ENCODE data around the gene PCSK1N. TPM values are rescaled to one million over a fixed set of nuclear protein-coding genes. Genes with fewer than 3 reads are reported as not detected.

Gene PCSK1N
- total and polyA plus RNA-seq, 9 of the 15 experiments (the other 6 are each of a cell fraction or from before 2014, with no cell fraction given), result 0.07 to 0.55 (median 0.54) TPM; not detected in 6

GRCh38 chrX:48826135-48826875 is 9.1 kb downstream of the PCSK1N start, which contains the start of gene ERAS:
TSS of gene ERAS (plus strand) at chrX:48826513. CDS start at chrX:48829124, 2,611 bp downstream.
- intact Hi-C loops (cut with micrococcal nuclease), result no loop called here
- no peak for FAIRE-seq
- no peak for DNase-seq (ENCODE audit: extremely low read depth in 1 of 4, low spot score in 3 of 4)
- peak; percentile 2; the same call in 1 of the 2 replicates for TF ChIP-seq POLR2G (IDR thresholded peaks at IDR 0.05; ENCODE audit: low read depth, low read length)
- TF ChIP-seq, protein P1, sequence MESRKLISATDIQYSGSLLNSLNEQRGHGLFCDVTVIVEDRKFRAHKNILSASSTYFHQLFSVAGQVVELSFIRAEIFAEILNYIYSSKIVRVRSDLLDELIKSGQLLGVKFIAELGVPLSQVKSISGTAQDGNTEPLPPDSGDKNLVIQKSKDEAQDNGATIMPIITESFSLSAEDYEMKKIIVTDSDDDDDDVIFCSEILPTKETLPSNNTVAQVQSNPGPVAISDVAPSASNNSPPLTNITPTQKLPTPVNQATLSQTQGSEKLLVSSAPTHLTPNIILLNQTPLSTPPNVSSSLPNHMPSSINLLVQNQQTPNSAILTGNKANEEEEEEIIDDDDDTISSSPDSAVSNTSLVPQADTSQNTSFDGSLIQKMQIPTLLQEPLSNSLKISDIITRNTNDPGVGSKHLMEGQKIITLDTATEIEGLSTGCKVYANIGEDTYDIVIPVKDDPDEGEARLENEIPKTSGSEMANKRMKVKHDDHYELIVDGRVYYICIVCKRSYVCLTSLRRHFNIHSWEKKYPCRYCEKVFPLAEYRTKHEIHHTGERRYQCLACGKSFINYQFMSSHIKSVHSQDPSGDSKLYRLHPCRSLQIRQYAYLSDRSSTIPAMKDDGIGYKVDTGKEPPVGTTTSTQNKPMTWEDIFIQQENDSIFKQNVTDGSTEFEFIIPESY (CRISPR knock-in tag; IDR thresholded peaks at IDR 0.05), result peak; percentile 71
- TF ChIP-seq ILF3 (IDR thresholded peaks at IDR 0.05; ENCODE audit: borderline replicate concordance), result no peak
- Histone ChIP-seq H3K27me3 (ENCODE audit: control insufficient read depth in 2 of 2, insufficient read depth in 2 of 2, low read length in 2 of 2) (no peaks in the 10 kb centered on the region), H3K9me1 (ENCODE audit: control insufficient read depth, insufficient read depth, low read length) (no peaks in the 10 kb centered on the region), H3K9ac (ENCODE audit: insufficient read depth in 1 of 2, low read depth in 2 of 2, low read length in 2 of 2) (no peak within 1 kb of the TSS), H3K4me2 (ENCODE audit: insufficient read depth, low read length) (no peak within 1 kb of the TSS), H2AFZ (ENCODE audit: low read depth, low read length) (no peak within 1 kb of the TSS), H3K36me3 (ENCODE audit: control insufficient read depth, insufficient read depth, low read length) (peaks cover 29% of the 10 kb centered on the region; the same call in 2 of the 3 replicates), H3K9me3 (replicated peaks; ENCODE audit: control insufficient read depth, insufficient read depth, low read depth, low read length) (peaks cover 2% of the 10 kb centered on the region; the same call in 1 of the 2 replicates), H4K20me1 (replicated peaks; ENCODE audit: control insufficient read depth, insufficient read depth, low read length) (no peaks in the 10 kb centered on the region), H3K79me2 (ENCODE audit: control insufficient read depth, insufficient read depth, low read length) (no peaks in the 10 kb centered on the region), H3K27ac (ENCODE audit: extremely low read depth, low read depth, low read length) (no peak within 1 kb of the TSS), H3K4me3 (no peak within 1 kb of the TSS), H3K4me1 (replicated peaks in 1 of 2; ENCODE audit: control insufficient read depth in 2 of 2, insufficient read depth in 2 of 2, low read length in 2 of 2) (peaks cover 0 to 16% of the 10 kb centered on the region in 2 experiments; a peak in 2 of 5 replicates)
- ChIA-PET POLR2A (no interaction called here), CTCF (ENCODE audit: low intra/inter-chr PET ratio) (no interaction called here)
- ATAC-seq, result no peak
- no TSS peak for BruUV-seq (replicated peaks)
- 99% methylated on average over 13 of the region's 67 CpGs for WGBS (ENCODE audit: insufficient coverage, low coverage, missing lambda C conversion rate)
- in situ Hi-C loops (cut with MboI), result no loop called here

Data from K562 (cell line).